ENCODE results near the gene CHMP2A.
A peak's percentile ranks its signal among the peaks of the same experiment; 100 is the strongest.

Gene CHMP2A

DNA sequence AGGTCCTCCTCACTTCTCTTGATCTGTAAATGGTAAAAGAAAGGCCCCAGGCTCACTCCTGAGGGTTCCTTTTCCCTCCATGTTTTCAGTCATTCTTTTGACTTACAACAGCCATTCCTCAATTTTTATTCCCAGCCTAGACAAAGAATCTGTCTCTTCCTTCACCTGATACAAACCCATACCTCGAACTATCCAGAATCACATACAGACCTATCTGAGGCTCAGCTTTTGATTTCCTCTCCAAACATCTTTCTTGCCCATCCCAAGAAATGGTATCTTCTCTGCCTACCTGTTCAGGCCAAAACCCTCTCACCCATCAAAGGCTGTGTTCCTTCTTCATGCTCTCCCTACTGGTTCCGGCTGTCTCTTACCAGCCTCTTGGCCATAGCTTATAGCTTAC lies 2.2 kb downstream of the CHMP2A start:
- Histone ChIP-seq H3K27ac (no peak overlapping the region), H3K4me3 (no peak overlapping the region)
- TF ChIP-seq, protein P1, sequence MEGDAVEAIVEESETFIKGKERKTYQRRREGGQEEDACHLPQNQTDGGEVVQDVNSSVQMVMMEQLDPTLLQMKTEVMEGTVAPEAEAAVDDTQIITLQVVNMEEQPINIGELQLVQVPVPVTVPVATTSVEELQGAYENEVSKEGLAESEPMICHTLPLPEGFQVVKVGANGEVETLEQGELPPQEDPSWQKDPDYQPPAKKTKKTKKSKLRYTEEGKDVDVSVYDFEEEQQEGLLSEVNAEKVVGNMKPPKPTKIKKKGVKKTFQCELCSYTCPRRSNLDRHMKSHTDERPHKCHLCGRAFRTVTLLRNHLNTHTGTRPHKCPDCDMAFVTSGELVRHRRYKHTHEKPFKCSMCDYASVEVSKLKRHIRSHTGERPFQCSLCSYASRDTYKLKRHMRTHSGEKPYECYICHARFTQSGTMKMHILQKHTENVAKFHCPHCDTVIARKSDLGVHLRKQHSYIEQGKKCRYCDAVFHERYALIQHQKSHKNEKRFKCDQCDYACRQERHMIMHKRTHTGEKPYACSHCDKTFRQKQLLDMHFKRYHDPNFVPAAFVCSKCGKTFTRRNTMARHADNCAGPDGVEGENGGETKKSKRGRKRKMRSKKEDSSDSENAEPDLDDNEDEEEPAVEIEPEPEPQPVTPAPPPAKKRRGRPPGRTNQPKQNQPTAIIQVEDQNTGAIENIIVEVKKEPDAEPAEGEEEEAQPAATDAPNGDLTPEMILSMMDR (IDR thresholded peaks at IDR 0.05), result no peak
- no peak for DNase-seq (ENCODE audit: low spot score)

DNA sequence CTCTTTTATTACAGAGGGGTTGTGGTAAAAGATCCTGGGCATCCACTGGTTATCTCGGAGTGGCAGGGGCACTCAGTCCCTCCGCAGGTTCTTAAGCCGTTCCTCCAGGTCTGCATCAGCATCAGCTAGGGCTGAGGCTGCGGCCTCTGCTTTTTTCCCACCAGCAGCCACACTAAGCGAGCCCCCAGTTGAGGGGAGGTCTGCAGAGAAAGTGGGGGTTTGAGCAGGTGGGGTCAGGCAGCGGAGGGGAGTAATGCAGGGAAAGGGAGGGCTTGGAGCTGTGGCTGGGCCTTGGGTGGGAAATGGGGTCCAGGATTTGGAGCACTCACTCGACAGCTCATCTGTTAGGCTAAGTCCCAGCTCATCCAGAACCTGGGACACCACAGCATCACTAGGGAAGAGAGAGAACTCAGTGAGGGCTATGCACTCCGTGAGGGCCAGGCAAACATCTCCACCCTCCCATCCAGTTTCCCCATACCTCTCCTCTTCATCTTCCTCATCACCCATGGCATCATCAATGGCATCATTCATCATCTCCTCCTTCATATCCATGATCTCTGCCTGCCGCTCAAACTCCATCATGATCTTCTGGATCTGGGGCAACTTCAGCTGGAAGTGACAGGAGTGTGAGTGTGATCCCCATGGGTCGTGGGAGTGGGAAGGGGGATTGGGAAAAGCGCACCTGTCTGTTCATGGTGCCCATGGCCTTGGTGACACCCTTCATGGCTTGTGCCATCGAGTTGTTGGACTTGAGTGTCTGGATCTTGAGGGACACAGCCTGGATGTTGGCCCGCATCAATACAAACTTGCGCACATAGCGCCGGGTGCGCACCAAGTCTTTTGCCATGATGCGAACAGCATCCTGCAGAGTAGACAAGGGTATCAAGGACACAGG lies 3.1 kb downstream of the CHMP2A start:
- Histone ChIP-seq H3K4me3 (no peak overlapping the region), H3K27ac (no peak overlapping the region)
- TF ChIP-seq, protein P1 (IDR thresholded peaks at IDR 0.05), result no peak
- DNase-seq (ENCODE audit: low spot score), result no peak

DNA sequence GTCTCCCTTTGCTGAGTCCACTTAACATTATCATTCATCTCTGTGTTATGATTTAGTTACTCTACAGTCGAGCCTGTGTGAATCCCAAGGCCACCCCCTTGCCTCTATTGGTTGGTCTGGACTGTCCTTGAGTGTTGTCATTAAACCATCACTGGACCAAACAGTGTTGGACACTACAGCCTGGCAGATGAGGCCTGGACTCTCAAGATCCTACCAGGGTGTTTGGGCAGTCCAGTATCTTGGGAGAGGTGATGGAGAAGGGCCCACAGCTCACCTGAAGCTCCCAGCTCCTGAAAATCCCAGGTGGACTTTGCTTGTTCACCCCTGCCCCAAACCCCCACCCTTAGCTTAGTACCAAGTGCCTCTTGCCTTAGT lies 3.8 kb downstream of the CHMP2A start:
- DNase-seq (ENCODE audit: low spot score), result no peak
- Histone ChIP-seq H3K27ac (no peak overlapping the region), H3K4me3 (no peak overlapping the region)
- TF ChIP-seq, protein P1 (IDR thresholded peaks at IDR 0.05), result no peak

DNA sequence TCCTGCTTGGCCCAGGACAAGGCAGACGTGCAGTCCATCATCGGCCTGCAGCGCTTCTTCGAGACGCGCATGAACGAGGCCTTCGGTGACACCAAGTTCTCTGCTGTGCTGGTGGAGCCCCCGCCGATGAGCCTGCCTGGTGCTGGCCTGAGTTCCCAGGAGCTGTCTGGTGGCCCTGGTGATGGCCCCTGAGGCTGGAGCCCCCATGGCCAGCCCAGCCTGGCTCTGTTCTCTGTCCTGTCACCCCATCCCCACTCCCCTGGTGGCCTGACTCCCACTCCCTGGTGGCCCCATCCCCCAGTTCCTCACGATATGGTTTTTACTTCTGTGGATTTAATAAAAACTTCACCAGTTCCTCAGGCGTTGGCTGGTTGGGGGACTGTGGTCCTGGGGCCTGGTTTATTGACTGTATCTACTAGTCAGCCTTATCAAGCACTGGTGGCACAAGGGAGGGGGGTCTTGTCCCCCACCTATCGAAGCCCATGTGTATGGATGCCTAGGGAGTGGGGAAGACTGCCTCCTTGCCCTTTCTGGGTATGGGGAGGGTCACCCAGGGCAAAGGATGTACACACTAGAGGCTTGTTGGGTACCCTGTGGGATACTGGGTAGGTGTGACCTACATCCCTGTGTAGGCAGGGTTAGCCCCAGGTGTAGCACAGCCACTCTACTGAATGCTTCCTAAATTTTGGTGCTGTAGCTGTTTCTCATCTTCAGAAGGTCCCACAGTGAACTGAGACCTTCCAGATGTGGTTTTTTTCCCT lies 4.4 kb downstream of the CHMP2A start:
- Histone ChIP-seq H3K4me3 (no peak overlapping the region), H3K27ac (no peak overlapping the region)
- DNase-seq (ENCODE audit: low spot score), result peak; percentile 70
- TF ChIP-seq, protein P1 (IDR thresholded peaks at IDR 0.05), result no peak

- DNase-seq (ENCODE audit: low spot score), result no peak
- TF ChIP-seq, protein P1 (IDR thresholded peaks at IDR 0.05), result no peak
- no peak overlapping the region for H3K27ac ChIP-seq
- no peak overlapping the region for H3K4me3 ChIP-seq
Measured at GRCh38 chr19:58549664-58550361, 5.1 kb downstream of the CHMP2A start.

DNA sequence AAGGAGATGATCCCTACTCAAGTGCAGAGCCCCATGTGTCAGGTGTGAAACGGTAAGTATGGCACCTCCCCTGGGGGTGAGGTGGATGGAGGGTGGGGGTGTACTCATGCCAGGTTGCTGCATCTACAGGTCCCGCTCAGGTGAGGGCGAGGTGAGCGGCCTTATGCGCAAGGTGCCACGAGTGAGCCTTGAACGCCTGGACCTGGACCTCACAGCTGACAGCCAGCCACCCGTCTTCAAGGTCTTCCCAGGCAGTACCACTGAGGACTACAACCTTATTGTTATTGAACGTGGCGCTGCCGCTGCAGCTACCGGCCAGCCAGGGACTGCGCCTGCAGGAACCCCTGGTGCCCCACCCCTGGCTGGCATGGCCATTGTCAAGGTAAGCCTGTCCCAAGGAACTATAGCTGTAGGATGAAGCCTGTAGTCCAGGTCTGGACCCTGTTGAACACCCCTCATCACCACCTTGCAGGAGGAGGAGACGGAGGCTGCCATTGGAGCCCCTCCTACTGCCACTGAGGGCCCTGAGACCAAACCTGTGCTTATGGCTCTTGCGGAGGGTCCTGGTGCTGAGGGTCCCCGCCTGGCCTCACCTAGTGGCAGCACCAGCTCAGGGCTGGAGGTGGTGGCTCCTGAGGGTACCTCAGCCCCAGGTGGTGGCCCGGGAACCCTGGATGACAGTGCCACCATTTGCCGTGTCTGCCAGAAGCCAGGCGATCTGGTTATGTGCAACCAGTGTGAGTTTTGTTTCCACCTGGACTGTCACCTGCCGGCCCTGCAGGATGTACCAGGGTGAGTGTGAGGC lies 5.8 kb downstream of the CHMP2A start:
- TF ChIP-seq, protein P1 (IDR thresholded peaks at IDR 0.05), result no peak
- no peak overlapping the region for H3K27ac ChIP-seq
- H3K4me3 ChIP-seq, result no peak overlapping the region
- DNase-seq (ENCODE audit: low spot score), result no peak
